SK-N-SH (cell line): Measurements from ENCODE around the gene GIN1. TPM values are rescaled to one million over a fixed set of nuclear protein-coding genes. Genes with fewer than 3 reads are reported as not detected.

Source experiments
- CTCF ChIA-PET: fragments of 300-600, 350-600 bp; formaldehyde crosslinking; extraction: SDS; loops from one replicate; lab custom pipeline; 2021; lab: Yijun Ruan, JAX
- POLR2A ChIA-PET: fragments of 350-600 bp; sonication (Branson Sonifier 250); formaldehyde crosslinking; extraction: SDS; loops from one replicate; lab custom pipeline; 2020; ENCODE audit warnings: antibody characterized with exemption, inconsistent platforms; lab: Yijun Ruan, JAX
- DNase-seq: peaks from one replicate; pipeline ENCODE4 v3.0.0; 2012
- H2AFZ ChIP-seq: fragments of 200-600 bp; sonication (generic); 2 replicates; pipeline ENCODE4 v1.8.1; 2016; ENCODE audit warnings: antibody characterized with exemption, mild to moderate bottlenecking, low read depth
- H3F3A ChIP-seq: fragments of 200-600 bp; sonication (generic); replicated peaks from 2 replicates; pipeline ENCODE3; 2016; ENCODE audit warnings: antibody characterized with exemption, mild to moderate bottlenecking; ENCODE audit not compliant: insufficient read depth
- H3K27ac ChIP-seq, 2 experiments: fragments of 200-500 bp in 1 of 2; fragments of 200-600 bp in 1 of 2; sonication (Bioruptor generic) in 1 of 2; sonication (generic), shearing (Covaris generic) in 1 of 2; 2 replicates each; pipeline versions ENCODE4 v1.5.1 to v1.6.1; 2014 to 2016; ENCODE audit warnings: low read depth in 2 of 2, inconsistent platforms in 1 of 2, low read length in 1 of 2, mild to moderate bottlenecking in 1 of 2, mixed read lengths in 1 of 2
- H3K27me3 ChIP-seq: fragments of 200-600 bp; sonication (generic), shearing (Covaris generic); 2 replicates; pipeline ENCODE4 v1.6.1; 2016; ENCODE audit warnings: mixed run types; ENCODE audit not compliant: insufficient read depth
- H3K36me3 ChIP-seq, 2 experiments: fragments of 200-500 bp in 1 of 2; fragments of 200-600 bp in 1 of 2; sonication (Bioruptor generic) in 1 of 2; sonication (generic) in 1 of 2; replicated peaks in 1 of 2; 2 replicates each; pipeline versions ENCODE3 to v1.5.1; 2014 to 2016; ENCODE audit warnings: low read length in 1 of 2, mild to moderate bottlenecking in 1 of 2; ENCODE audit not compliant: insufficient read depth in 2 of 2, control insufficient read depth in 1 of 2
- H3K4me1 ChIP-seq, 2 experiments: fragments of 200-500 bp in 1 of 2; fragments of 200-600 bp in 1 of 2; sonication (Bioruptor generic) in 1 of 2; sonication (generic), shearing (Covaris generic) in 1 of 2; 2 replicates each; pipeline versions ENCODE4 v1.5.1 to v1.6.1; 2014 to 2016; ENCODE audit warnings: low read depth in 1 of 2, low read length in 1 of 2, mixed run types in 1 of 2; ENCODE audit not compliant: insufficient read depth in 2 of 2, control insufficient read depth in 1 of 2
- H3K4me2 ChIP-seq: fragments of 200-600 bp; sonication (generic), shearing (Covaris generic); 2 replicates; pipeline ENCODE4 v1.6.1; 2017; ENCODE audit warnings: mixed run types
- H3K4me3 ChIP-seq, 2 experiments: fragments of 200-500 bp in 1 of 2; fragments of 200-600 bp in 1 of 2; sonication (Bioruptor generic) in 1 of 2; sonication (generic), shearing (Covaris generic) in 1 of 2; 2 replicates each; pipeline versions ENCODE4 v1.5.1 to v1.8.1; 2014 to 2016; ENCODE audit warnings: low read depth in 2 of 2, inconsistent platforms in 1 of 2, low read length in 1 of 2, mild to moderate bottlenecking in 1 of 2, mixed read lengths in 1 of 2, moderate library complexity in 1 of 2
- H3K79me2 ChIP-seq: fragments of 200-600 bp; sonication (generic); 2 replicates; pipeline ENCODE4 v1.8.1; 2017; ENCODE audit warnings: mild to moderate bottlenecking; ENCODE audit not compliant: insufficient read depth
- H3K9ac ChIP-seq: fragments of 200-600 bp; sonication (generic); 2 replicates; pipeline ENCODE4 v1.6.1; 2017; ENCODE audit warnings: mixed run types
- H3K9me2 ChIP-seq: fragments of 200-600 bp; sonication (generic); 2 replicates; pipeline ENCODE4 v1.6.1; 2017; ENCODE audit warnings: mixed run types
- H3K9me3 ChIP-seq: fragments of 200-600 bp; sonication (generic); 2 replicates; pipeline ENCODE4 v1.6.1; 2017; ENCODE audit warnings: mixed run types, mild to moderate bottlenecking, moderate library complexity
- H4K20me1 ChIP-seq: fragments of 200-600 bp; sonication (generic); 2 replicates; pipeline ENCODE4 v1.6.1; 2017; ENCODE audit warnings: mild to moderate bottlenecking, mixed run types; ENCODE audit not compliant: insufficient read depth
- CTCF ChIP-seq: fragments of 200-600 bp; sonication (generic); IDR thresholded peaks from 2 replicates; pipeline ENCODE4 v1.6.1; 2017; ENCODE audit warnings: antibody characterized with exemption, mild to moderate bottlenecking, moderate library complexity
- ELF1 ChIP-seq: IDR thresholded peaks from 2 replicates; pipeline ENCODE4 v1.4.0; 2012
- EP300 ChIP-seq, 2 experiments: IDR thresholded peaks; 2 replicates each; pipeline versions ENCODE4 v1.4.0 to v1.6.1; 2012; ENCODE audit warnings: borderline replicate concordance in 1 of 2, low read depth in 1 of 2, low read length in 1 of 2
- EZH2phosphoT487 ChIP-seq: fragments of 200-600 bp; sonication (generic); IDR thresholded peaks from 2 replicates; pipeline ENCODE4 v1.6.1; 2017; ENCODE audit warnings: low read depth, mixed run types, mild to moderate bottlenecking, antibody characterized with exemption, moderate library complexity, borderline replicate concordance
- FOXM1 ChIP-seq: IDR thresholded peaks from 2 replicates; pipeline ENCODE4 v1.4.0; 2012; ENCODE audit warnings: low read depth, mild to moderate bottlenecking
- GABPA ChIP-seq: IDR thresholded peaks from 2 replicates; pipeline ENCODE4 v1.4.0; 2012; ENCODE audit warnings: low read depth, mild to moderate bottlenecking
- IRF3 ChIP-seq: fragments of 150-350 bp; IDR thresholded peaks from 2 replicates; pipeline ENCODE4 v1.6.1; 2016; ENCODE audit warnings: mild to moderate bottlenecking, low read depth, low read length
- MAX ChIP-seq: IDR thresholded peaks from 2 replicates; pipeline ENCODE4 v1.4.0; 2012; ENCODE audit warnings: low read depth
- MEF2A ChIP-seq: IDR thresholded peaks from 2 replicates; pipeline ENCODE4 v1.4.0; 2012; ENCODE audit warnings: low read depth, borderline replicate concordance
- NFIC ChIP-seq: IDR thresholded peaks from 2 replicates; pipeline ENCODE4 v1.4.0; 2012; ENCODE audit warnings: borderline replicate concordance
- PBX3 ChIP-seq: IDR thresholded peaks from 2 replicates; pipeline ENCODE4; 2012
- RCOR1 ChIP-seq: fragments of 150-350 bp; IDR thresholded peaks from 2 replicates; pipeline ENCODE4 v1.6.1; 2017; ENCODE audit warnings: antibody characterized with exemption, low read length
- RXRA ChIP-seq: IDR thresholded peaks from 2 replicates; pipeline ENCODE4 v1.4.0; 2012; ENCODE audit warnings: low read depth, mild to moderate bottlenecking, borderline replicate concordance
- SIN3A ChIP-seq: IDR thresholded peaks from 2 replicates; pipeline ENCODE4 v1.6.1; 2012; ENCODE audit warnings: low read depth, mild to moderate bottlenecking, low read length, moderate library complexity, borderline replicate concordance
- TAF1 ChIP-seq: IDR thresholded peaks from 2 replicates; pipeline ENCODE4 v1.6.1; 2012; ENCODE audit warnings: low read depth, mild to moderate bottlenecking, low read length, moderate library complexity, borderline replicate concordance
- TEAD4 ChIP-seq: IDR thresholded peaks from 2 replicates; pipeline ENCODE4 v1.4.0; 2012; ENCODE audit warnings: mild to moderate bottlenecking, borderline replicate concordance; ENCODE audit not compliant: insufficient read depth
- YY1 ChIP-seq: IDR thresholded peaks from 2 replicates; pipeline ENCODE4 v1.4.0; 2012; ENCODE audit warnings: low read depth, mild to moderate bottlenecking
- ZBTB33 ChIP-seq: IDR thresholded peaks from 2 replicates; pipeline ENCODE4 v1.4.0; 2012; ENCODE audit warnings: low read depth, borderline replicate concordance
- WGBS: methylation state at CpG from one replicate; pipeline ENCODE4 v1.1.6; 2017; ENCODE audit warnings: low lambda C conversion rate; 5-methylcytosine and 5-hydroxymethylcytosine counted together
- polyA plus RNA-seq, 3 experiments: library from polyadenylated mRNA; depleted of rRNA; stranded (reverse); fragments of >200 nt; gene quantifications; 2 replicates each; pipeline ENCODE4 v1.2.3, GENCODE V29; 2012
- TF ChIP-seq, protein P1 (sequence below): IDR thresholded peaks from 2 replicates; pipeline ENCODE4 v1.6.1; 2012; ENCODE audit warnings: mild to moderate bottlenecking, low read depth, low read length, moderate library complexity
- TF ChIP-seq, protein P2 (sequence below): IDR thresholded peaks from 2 replicates; pipeline ENCODE4 v1.4.0; 2012; ENCODE audit warnings: low read depth, borderline replicate concordance

Gene GIN1
- polyA plus RNA-seq, 1 of the 3 experiments (the other 2 are of a cell fraction) = 1.3 TPM

DNA sequence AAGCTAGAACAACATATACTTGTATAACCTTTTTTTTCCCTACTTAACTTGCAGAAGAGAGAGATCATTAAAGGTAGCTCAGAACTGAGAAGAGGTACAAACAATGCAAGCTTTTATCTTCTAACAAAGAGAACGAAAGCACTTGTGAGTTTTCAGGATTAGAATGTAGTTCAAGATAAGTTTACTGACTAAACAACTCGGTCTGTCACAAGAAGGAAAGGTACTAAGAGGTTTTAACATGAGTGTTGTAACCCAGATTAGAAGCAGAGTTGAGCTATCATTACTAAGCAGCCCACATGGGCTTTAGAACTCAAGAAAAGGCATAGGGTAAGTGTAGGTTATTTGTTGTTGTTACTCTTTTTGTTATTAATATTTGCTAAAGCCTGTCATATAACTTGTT lies 25.2 kb downstream of the GIN1 start:
- Histone ChIP-seq H3F3A (peaks cover 7% of the 10 kb centered on the region), H2AFZ (no peak overlapping the region), H3K9me3 (no peaks in the 10 kb centered on the region), H3K4me3 (no peak overlapping the region), H3K27ac (no peak overlapping the region), H3K4me1 (no peaks in the 10 kb centered on the region), H3K4me2 (no peak overlapping the region), H4K20me1 (no peaks in the 10 kb centered on the region), H3K9ac (no peak overlapping the region), H3K27me3 (no peaks in the 10 kb centered on the region), H3K79me2 (no peaks in the 10 kb centered on the region), H3K36me3 (peaks cover 0 to 4% of the 10 kb centered on the region in 2 experiments), H3K9me2 (no peaks in the 10 kb centered on the region)
- POLR2A ChIA-PET = no interaction called here
- 87% methylated on average over 2 of the region's 2 CpGs for WGBS
- CTCF ChIA-PET = no interaction called here
- no peak for TF ChIP-seq ZBTB33
- no peak for TF ChIP-seq PBX3
- no peak for TF ChIP-seq MEF2A
- no peak for TF ChIP-seq NFIC
- TF ChIP-seq EZH2phosphoT487 = no peak
- no peak for TF ChIP-seq GABPA
- TF ChIP-seq TAF1 = no peak
- TF ChIP-seq FOXM1 = no peak
- no peak for TF ChIP-seq TEAD4
- no peak for TF ChIP-seq IRF3
- no peak for TF ChIP-seq EP300 (IDR thresholded peaks at IDR 0.05; ENCODE audit: borderline replicate concordance in 1 of 2, low read depth in 1 of 2, low read length in 1 of 2)
- no peak for TF ChIP-seq MAX
- no peak for TF ChIP-seq RXRA
- TF ChIP-seq ELF1 = no peak
- TF ChIP-seq SIN3A = no peak
- TF ChIP-seq, protein P1, sequence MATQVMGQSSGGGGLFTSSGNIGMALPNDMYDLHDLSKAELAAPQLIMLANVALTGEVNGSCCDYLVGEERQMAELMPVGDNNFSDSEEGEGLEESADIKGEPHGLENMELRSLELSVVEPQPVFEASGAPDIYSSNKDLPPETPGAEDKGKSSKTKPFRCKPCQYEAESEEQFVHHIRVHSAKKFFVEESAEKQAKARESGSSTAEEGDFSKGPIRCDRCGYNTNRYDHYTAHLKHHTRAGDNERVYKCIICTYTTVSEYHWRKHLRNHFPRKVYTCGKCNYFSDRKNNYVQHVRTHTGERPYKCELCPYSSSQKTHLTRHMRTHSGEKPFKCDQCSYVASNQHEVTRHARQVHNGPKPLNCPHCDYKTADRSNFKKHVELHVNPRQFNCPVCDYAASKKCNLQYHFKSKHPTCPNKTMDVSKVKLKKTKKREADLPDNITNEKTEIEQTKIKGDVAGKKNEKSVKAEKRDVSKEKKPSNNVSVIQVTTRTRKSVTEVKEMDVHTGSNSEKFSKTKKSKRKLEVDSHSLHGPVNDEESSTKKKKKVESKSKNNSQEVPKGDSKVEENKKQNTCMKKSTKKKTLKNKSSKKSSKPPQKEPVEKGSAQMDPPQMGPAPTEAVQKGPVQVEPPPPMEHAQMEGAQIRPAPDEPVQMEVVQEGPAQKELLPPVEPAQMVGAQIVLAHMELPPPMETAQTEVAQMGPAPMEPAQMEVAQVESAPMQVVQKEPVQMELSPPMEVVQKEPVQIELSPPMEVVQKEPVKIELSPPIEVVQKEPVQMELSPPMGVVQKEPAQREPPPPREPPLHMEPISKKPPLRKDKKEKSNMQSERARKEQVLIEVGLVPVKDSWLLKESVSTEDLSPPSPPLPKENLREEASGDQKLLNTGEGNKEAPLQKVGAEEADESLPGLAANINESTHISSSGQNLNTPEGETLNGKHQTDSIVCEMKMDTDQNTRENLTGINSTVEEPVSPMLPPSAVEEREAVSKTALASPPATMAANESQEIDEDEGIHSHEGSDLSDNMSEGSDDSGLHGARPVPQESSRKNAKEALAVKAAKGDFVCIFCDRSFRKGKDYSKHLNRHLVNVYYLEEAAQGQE = no peak
- TF ChIP-seq CTCF = no peak
- TF ChIP-seq, protein P2, sequence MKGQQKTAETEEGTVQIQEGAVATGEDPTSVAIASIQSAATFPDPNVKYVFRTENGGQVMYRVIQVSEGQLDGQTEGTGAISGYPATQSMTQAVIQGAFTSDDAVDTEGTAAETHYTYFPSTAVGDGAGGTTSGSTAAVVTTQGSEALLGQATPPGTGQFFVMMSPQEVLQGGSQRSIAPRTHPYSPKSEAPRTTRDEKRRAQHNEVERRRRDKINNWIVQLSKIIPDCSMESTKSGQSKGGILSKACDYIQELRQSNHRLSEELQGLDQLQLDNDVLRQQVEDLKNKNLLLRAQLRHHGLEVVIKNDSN = no peak
- TF ChIP-seq YY1 = no peak
- TF ChIP-seq RCOR1 = no peak
- DNase-seq = no peak
